Body of pancreas (tissue), 4 donors: Measurements from ENCODE around the gene SORCS2.

ENCODE experiments used
- CTCF ChIP-seq, 7 experiments: fragments of 450-650 bp in 4 of 7; fragments of 200-600 bp in 3 of 7; sonication (generic) in 3 of 7; IDR thresholded peaks; one replicate each; pipeline ENCODE4 v1.5.1; 2016 to 2019; ENCODE audit warnings: antibody characterized with exemption in 7 of 7
- POLR2A ChIP-seq, 3 donors: fragments of 450-650 bp; IDR thresholded peaks; one replicate each; pipeline ENCODE4 v1.6.1; 2016; ENCODE audit warnings: antibody characterized with exemption in 3 of 3, mild to moderate bottlenecking in 2 of 3

DNA sequence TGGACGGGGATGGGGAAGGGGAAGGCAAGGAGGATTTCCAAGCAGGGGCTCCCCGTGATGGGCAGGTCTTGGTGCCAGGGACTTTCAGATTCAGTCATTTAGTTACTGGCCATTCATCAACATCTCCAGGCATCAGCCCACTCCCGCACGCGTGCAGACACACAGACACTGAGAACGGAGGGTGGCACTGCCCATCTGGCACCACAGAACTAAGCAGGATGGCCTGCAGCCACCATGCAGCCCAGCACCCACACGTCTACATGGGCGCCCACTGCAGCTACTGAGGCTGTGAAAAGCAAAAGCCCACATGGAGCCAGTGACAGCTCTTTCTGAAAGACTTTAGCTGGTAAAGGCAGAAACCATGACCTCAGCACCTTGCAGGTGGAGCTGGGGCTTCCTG, 418.5 kb downstream of the SORCS2 start:
- TF ChIP-seq CTCF (IDR thresholded peaks at IDR 0.05) (no peak), POLR2A (IDR thresholded peaks at IDR 0.05) (no peak)
